ENCODE measurements around the gene CBLL1. TPM values are rescaled to one million over a fixed set of nuclear protein-coding genes. Genes with fewer than 3 reads are reported as not detected.

CBLL1 gene
- total RNA-seq, 2 donors from 2014 or later = 40.8 to 42.8 TPM

- Mint-ChIP-seq H3K4me1 (ENCODE audit: low read depth in 2 of 2) (no peaks in the 10 kb centered on the region), H3K9me3 (no peaks in the 10 kb centered on the region), H3K27me3 (no peaks in the 10 kb centered on the region), H3K27ac (no peak overlapping the region), H3K4me3 (no peak overlapping the region), H3K36me3 (no peaks in the 10 kb centered on the region)
- DNase-seq (ENCODE audit: low spot score) (no peak), ATAC-seq (no peak)
These were observed 24.3 kb downstream of the CBLL1 start for GRCh38 chr7:107768263-107768662.

- no peaks in the 10 kb centered on the region for H3K36me3 Mint-ChIP-seq
- ATAC-seq = no peak
- H3K4me1 Mint-ChIP-seq (ENCODE audit: low read depth in 2 of 2) = no peaks in the 10 kb centered on the region
These were observed 29.1 kb downstream of the CBLL1 start for GRCh38 chr7:107773027-107773426.

DNA sequence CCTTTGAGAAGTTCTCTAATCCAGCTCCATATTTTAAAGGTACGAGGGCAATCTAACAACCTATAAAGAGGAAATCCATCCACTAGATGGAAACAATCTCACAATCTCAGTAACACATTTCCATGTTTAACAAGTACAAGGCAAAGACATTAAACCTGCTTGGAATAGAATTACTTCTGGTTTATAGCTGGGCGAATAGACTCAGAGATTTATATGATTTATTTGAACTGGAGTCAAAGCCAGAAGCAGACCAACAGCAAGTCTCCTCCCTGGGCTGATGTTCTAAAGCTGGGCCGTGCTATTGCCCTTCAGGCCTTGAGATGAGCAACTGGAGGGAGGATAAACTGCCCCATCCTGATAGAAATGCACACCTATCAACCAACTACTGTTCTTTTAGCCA is 33.8 kb downstream of the CBLL1 start:
- DNase-seq (ENCODE audit: low spot score) = no peak
- Mint-ChIP-seq H3K9me3 (no peaks in the 10 kb centered on the region), H3K36me3 (no peaks in the 10 kb centered on the region), H3K27ac (no peak overlapping the region), H3K27me3 (no peaks in the 10 kb centered on the region), H3K4me1 (ENCODE audit: low read depth in 2 of 2) (no peaks in the 10 kb centered on the region), H3K4me3 (no peak overlapping the region)
- ATAC-seq = no peak

More at GRCh38 chr7:107773027-107773426, 29.1 kb downstream of the CBLL1 start:
- no peak for DNase-seq (ENCODE audit: low spot score)
- Mint-ChIP-seq H3K27ac (no peak overlapping the region), H3K4me3 (no peak overlapping the region), H3K9me3 (no peaks in the 10 kb centered on the region), H3K27me3 (no peaks in the 10 kb centered on the region)

- Mint-ChIP-seq H3K27me3 (no peaks in the 10 kb centered on the region), H3K27ac (no peak overlapping the region), H3K4me1 (ENCODE audit: low read depth in 2 of 2) (no peaks in the 10 kb centered on the region), H3K9me3 (no peaks in the 10 kb centered on the region), H3K36me3 (no peaks in the 10 kb centered on the region), H3K4me3 (no peak overlapping the region)
- DNase-seq (ENCODE audit: low spot score) = no peak
- ATAC-seq = no peak
These were observed 34.3 kb downstream of the CBLL1 start for GRCh38 chr7:107778283-107778682.

GRCh38 chr7:107779647-107780099 is 35.7 kb downstream of the CBLL1 start:
- H3K36me3 Mint-ChIP-seq = no peaks in the 10 kb centered on the region
- no peak for ATAC-seq
- DNase-seq (ENCODE audit: low spot score) = no peak
- H3K27me3 Mint-ChIP-seq = no peaks in the 10 kb centered on the region
- H3K4me1 Mint-ChIP-seq (ENCODE audit: low read depth in 2 of 2) = no peaks in the 10 kb centered on the region
- H3K27ac Mint-ChIP-seq = no peak overlapping the region
- H3K4me3 Mint-ChIP-seq = no peak overlapping the region
- no peaks in the 10 kb centered on the region for H3K9me3 Mint-ChIP-seq

GRCh38 chr7:107782374-107782773 is 38.4 kb downstream of the CBLL1 start:
- no peaks in the 10 kb centered on the region for H3K4me1 Mint-ChIP-seq (ENCODE audit: low read depth in 2 of 2)
- no peak for DNase-seq (ENCODE audit: low spot score)
- H3K9me3 Mint-ChIP-seq = no peaks in the 10 kb centered on the region
- ATAC-seq = no peak
- H3K4me3 Mint-ChIP-seq = no peak overlapping the region
- H3K27me3 Mint-ChIP-seq = peaks cover 6 to 9% of the 10 kb centered on the region in 2 donors
- H3K36me3 Mint-ChIP-seq = no peaks in the 10 kb centered on the region
- H3K27ac Mint-ChIP-seq = no peak overlapping the region

DNA sequence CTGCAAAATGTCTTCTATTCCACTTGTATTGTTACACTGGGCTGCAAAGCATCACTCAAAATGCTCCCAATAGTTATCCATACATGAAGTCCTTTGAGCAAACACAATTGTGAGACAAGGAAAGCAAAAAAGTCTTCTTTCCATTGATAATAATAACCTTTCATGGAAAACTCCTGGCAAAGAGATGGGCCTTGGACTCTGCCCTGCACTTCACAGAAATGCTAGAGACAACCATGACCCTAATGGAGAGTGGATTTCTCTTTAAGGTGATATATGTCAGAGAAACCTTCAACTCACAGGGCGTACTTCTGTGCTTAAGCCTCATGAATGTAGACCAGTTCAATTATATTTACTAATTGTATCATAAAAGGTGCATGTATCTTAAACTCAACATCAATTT is 39.7 kb downstream of the CBLL1 start:
- ATAC-seq (no peak), DNase-seq (ENCODE audit: low spot score) (no peak)
- Mint-ChIP-seq H3K4me3 (no peak overlapping the region), H3K27ac (no peak overlapping the region), H3K4me1 (ENCODE audit: low read depth in 2 of 2) (no peaks in the 10 kb centered on the region), H3K36me3 (no peaks in the 10 kb centered on the region), H3K9me3 (no peaks in the 10 kb centered on the region), H3K27me3 (peaks cover 6 to 9% of the 10 kb centered on the region in 2 donors)

DNA sequence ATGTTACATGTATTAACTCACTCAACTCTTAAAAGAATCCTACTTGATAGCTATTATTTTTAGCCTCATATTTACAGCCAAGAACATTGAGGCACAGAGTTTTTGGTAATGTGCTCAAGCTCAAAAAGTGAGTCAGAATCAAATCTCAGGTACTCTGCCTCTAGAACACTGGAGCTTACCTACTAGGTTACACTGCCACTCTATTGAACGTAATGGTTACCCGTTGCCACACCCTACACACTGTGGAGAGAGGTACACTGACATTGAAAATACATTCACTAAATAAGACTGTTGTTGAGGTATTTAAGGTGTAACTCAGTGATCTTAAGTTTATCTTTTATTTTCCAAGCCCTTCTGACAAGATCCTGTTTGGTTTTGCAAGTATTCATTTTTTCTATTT is 41.2 kb downstream of the CBLL1 start:
- DNase-seq (ENCODE audit: low spot score) = no peak
- Mint-ChIP-seq H3K27ac (no peak overlapping the region), H3K27me3 (peaks cover 6 to 9% of the 10 kb centered on the region in 2 donors), H3K9me3 (no peaks in the 10 kb centered on the region), H3K36me3 (no peaks in the 10 kb centered on the region), H3K4me1 (ENCODE audit: low read depth in 2 of 2) (no peaks in the 10 kb centered on the region), H3K4me3 (no peak overlapping the region)
- ATAC-seq = no peak

- ATAC-seq (no peak), DNase-seq (ENCODE audit: low spot score) (no peak)
- Mint-ChIP-seq H3K4me3 (no peak overlapping the region), H3K4me1 (ENCODE audit: low read depth in 2 of 2) (no peaks in the 10 kb centered on the region), H3K36me3 (no peaks in the 10 kb centered on the region), H3K27ac (no peak overlapping the region), H3K27me3 (peaks cover 6 to 12% of the 10 kb centered on the region in 2 donors), H3K9me3 (no peaks in the 10 kb centered on the region)
These were observed 42.0 kb downstream of the CBLL1 start for GRCh38 chr7:107785926-107786325.

GRCh38 chr7:107788216-107788615 is 44.3 kb downstream of the CBLL1 start:
- Mint-ChIP-seq H3K4me1 (ENCODE audit: low read depth in 2 of 2) (no peaks in the 10 kb centered on the region), H3K27ac (no peak overlapping the region), H3K4me3 (no peak overlapping the region)

DNA sequence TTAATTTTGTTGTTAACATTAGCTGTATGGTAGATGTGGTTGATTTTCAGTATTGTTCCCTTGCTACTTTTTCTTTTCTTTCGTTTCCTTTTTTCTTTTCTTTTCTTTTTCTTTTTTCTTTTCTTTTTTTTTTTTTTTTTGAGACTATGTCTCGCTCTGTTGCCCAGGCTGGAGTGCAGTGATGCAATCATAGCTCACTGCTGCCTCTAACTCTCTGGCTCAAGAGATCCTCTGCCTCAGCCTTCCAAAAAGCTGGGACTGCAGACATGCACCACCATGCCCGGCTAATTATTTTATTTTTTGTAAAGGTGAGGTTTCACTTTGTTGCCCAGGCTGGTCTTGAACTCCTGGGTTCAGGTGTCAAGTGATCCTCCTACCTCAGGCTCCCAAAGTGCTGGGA is 44.7 kb downstream of the CBLL1 start:
- no peak for ATAC-seq

More at GRCh38 chr7:107788216-107788615, 44.3 kb downstream of the CBLL1 start:
- Mint-ChIP-seq H3K36me3 (no peaks in the 10 kb centered on the region), H3K27me3 (peaks cover 6 to 12% of the 10 kb centered on the region in 2 donors), H3K9me3 (no peaks in the 10 kb centered on the region)
- ATAC-seq (no peak), DNase-seq (ENCODE audit: low spot score) (no peak)

DNA sequence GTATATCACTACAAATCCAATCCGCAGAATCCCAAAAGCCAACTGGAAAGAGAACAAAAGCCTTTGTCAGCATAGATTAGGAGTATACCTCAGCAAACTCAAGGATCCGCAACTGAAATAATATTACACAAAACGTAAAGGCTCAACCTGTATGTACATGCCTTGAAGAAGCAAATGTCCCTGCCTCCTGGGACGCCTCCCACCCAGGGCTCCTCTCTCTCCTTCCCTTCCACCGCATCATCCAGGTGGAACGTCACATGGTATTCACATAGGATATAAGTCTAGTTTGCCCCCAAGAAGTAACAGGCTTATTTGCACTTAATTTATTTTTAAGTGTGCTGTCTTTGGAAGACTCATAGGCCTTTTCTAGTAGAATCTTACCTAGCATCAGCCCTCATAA is 45.7 kb downstream of the CBLL1 start:
- no peaks in the 10 kb centered on the region for H3K9me3 Mint-ChIP-seq
- DNase-seq (ENCODE audit: low spot score) (no peak), ATAC-seq (no peak)
- no peak overlapping the region for H3K27ac Mint-ChIP-seq
- no peaks in the 10 kb centered on the region for H3K4me1 Mint-ChIP-seq (ENCODE audit: low read depth in 2 of 2)
- H3K36me3 Mint-ChIP-seq = no peaks in the 10 kb centered on the region
- H3K27me3 Mint-ChIP-seq = peaks cover 6 to 12% of the 10 kb centered on the region in 2 donors
- H3K4me3 Mint-ChIP-seq = no peak overlapping the region

More for the DNA sequence above, 44.7 kb downstream of the CBLL1 start:
- H3K9me3 Mint-ChIP-seq = no peaks in the 10 kb centered on the region
- no peaks in the 10 kb centered on the region for H3K4me1 Mint-ChIP-seq (ENCODE audit: low read depth in 2 of 2)
- H3K27me3 Mint-ChIP-seq = peaks cover 6 to 12% of the 10 kb centered on the region in 2 donors
- H3K27ac Mint-ChIP-seq = no peak overlapping the region
- no peak for DNase-seq (ENCODE audit: low spot score)
- no peaks in the 10 kb centered on the region for H3K36me3 Mint-ChIP-seq
- H3K4me3 Mint-ChIP-seq = no peak overlapping the region

DNA sequence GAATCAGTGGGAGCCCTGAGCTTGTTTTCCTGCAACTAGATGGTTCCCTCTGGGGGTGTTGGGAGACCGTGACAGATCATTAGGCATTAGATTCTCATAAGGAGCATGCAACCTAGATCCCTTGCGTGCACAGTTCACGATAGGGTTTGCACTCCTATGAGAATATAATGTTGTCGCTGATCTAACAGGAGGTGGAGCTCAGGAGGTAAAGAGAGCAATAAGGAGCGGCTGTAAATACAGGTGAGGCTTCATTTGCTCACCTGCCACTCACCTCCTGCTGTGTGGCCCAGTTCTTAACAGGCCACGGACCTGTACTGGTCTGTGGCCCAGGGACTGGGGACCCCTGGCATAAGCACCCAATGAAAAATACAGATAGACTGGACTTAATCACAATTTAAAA is 48.4 kb downstream of the CBLL1 start:
- H3K9me3 Mint-ChIP-seq = no peaks in the 10 kb centered on the region
- H3K27ac Mint-ChIP-seq = no peak overlapping the region
- no peaks in the 10 kb centered on the region for H3K4me1 Mint-ChIP-seq (ENCODE audit: low read depth in 2 of 2)
- no peak for ATAC-seq
- H3K4me3 Mint-ChIP-seq = no peak overlapping the region
- H3K36me3 Mint-ChIP-seq = no peaks in the 10 kb centered on the region
- no peak for DNase-seq (ENCODE audit: low spot score)
- H3K27me3 Mint-ChIP-seq = peaks cover 0 to 5% of the 10 kb centered on the region in 2 donors

DNA sequence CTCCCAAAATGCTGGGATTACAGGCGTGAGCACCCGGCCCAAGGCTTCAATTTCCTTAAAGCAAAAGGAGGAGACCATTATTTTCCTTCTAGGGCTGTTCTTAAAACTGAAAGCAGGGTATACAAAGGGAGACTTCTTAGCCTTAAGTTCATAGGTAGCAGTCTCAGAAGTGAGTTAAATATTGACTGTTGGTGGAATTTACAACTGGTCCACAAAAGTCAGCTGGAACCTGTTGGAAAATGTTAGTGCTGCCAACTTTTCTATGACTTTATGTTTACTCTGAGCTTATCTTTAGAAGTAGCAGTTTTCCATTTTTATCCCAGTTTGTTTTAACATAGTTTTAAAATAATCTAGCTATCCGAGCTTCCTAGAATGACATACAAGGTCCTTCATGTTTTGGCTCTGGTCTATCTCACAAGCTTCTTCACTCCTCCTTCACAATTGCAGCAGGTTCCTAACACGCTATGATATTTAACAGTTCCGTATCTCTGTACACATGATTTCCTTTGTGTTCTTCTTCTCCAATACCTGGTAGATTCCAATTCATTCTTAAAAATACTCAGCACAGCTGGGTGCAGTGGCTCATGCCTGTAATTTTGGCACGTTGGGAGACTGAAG is 55.8 kb downstream of the CBLL1 start:
- ATAC-seq = no peak
- Mint-ChIP-seq H3K27ac (no peak overlapping the region), H3K9me3 (no peaks in the 10 kb centered on the region), H3K27me3 (peaks cover 16 to 24% of the 10 kb centered on the region in 2 donors), H3K36me3 (no peaks in the 10 kb centered on the region), H3K4me1 (ENCODE audit: low read depth in 2 of 2) (no peaks in the 10 kb centered on the region), H3K4me3 (no peak overlapping the region)
- DNase-seq (ENCODE audit: low spot score) = no peak

Measured in natural killer cell treated with Interleukin-12 subunit alpha and Interleukin-12 subunit beta and Interleukin-15 and Interleukin-18, amount 100 ng/mL, for 72 hours (primary cell).